NCI-H1436 treated with DMSO at 0.1 percent for 48 hours (cell line): Measurements from ENCODE around the gene C9orf152.
"Not testable (repeated sequence)": the region's sequence is repeated elsewhere in the genome, so short reads cannot be mapped to it uniquely, and the experiment has no call there.

ENCODE experiments used
- DNase-seq: peaks from one replicate; lab custom pipeline; 2025; lab: John Stamatoyannopoulos, UW

The C9orf152 gene

GRCh38 chr9:110208031-110208430 is at the start of gene C9orf152:
Gene C9orf152, minus strand, starts transcription at chr9:110208159. Its CDS starts 580 bp downstream, at chr9:110207579.
- no peak for DNase-seq

GRCh38 chr9:110257097-110257841 is 49.3 kb upstream of the C9orf152 start:
- no peak for DNase-seq

- DNase-seq, result peak; percentile 9
Measured at GRCh38 chr9:110256380-110257096, 48.6 kb upstream of the C9orf152 start, which contains the start of gene TXN. Gene TXN, minus strand, starts transcription at chr9:110256507. Its CDS starts 72 bp downstream, at chr9:110256435.

- DNase-seq, result no peak
Measured at GRCh38 chr9:110255463-110256379, 47.8 kb upstream of the C9orf152 start.

GRCh38 chr9:110255034-110255462 is 47.1 kb upstream of the C9orf152 start:
- DNase-seq, result no peak

GRCh38 chr9:110254500-110254899 is 46.5 kb upstream of the C9orf152 start:
- DNase-seq, result no peak

GRCh38 chr9:110252509-110253139 is 44.7 kb upstream of the C9orf152 start:
- DNase-seq, result no peak

GRCh38 chr9:110251770-110252169 is 43.8 kb upstream of the C9orf152 start:
- not testable (repeated sequence) for DNase-seq

- DNase-seq, result no peak
Measured at GRCh38 chr9:110251212-110251611, 43.3 kb upstream of the C9orf152 start.

- DNase-seq, result no peak
Measured at GRCh38 chr9:110249603-110250002, 41.6 kb upstream of the C9orf152 start.

GRCh38 chr9:110248361-110248760 is 40.4 kb upstream of the C9orf152 start:
- no peak for DNase-seq

GRCh38 chr9:110246214-110246613 is 38.3 kb upstream of the C9orf152 start:
- no peak for DNase-seq

GRCh38 chr9:110244616-110245015 is 36.7 kb upstream of the C9orf152 start:
- DNase-seq, result no peak

- no peak for DNase-seq
Measured at GRCh38 chr9:110241858-110242321, 33.9 kb upstream of the C9orf152 start.

GRCh38 chr9:110241260-110241857 is 33.4 kb upstream of the C9orf152 start:
- DNase-seq, result no peak

GRCh38 chr9:110240198-110240597 is 32.2 kb upstream of the C9orf152 start:
- DNase-seq, result no peak

GRCh38 chr9:110228321-110228720 is 20.4 kb upstream of the C9orf152 start:
- no peak for DNase-seq

- no peak for DNase-seq
Measured at GRCh38 chr9:110224583-110224982, 16.6 kb upstream of the C9orf152 start.

- DNase-seq, result no peak
Measured at GRCh38 chr9:110220809-110221208, 12.8 kb upstream of the C9orf152 start.

GRCh38 chr9:110217656-110218099 is 9.7 kb upstream of the C9orf152 start:
- DNase-seq, result no peak
